K562 (cell line): ENCODE results near the gene LAMB4. TPM values are rescaled to one million over a fixed set of nuclear protein-coding genes. Genes with fewer than 3 reads are reported as not detected.

Source experiments
- BRCA1 ChIP-seq, 2 experiments: fragments of 450-650 bp in 1 of 2; sonication (generic) in 1 of 2; formaldehyde crosslinking in 1 of 2; IDR thresholded peaks; 2 replicates each; pipeline versions ENCODE4 v1.5.0 to v1.6.1; 2017 to 2020; ENCODE audit warnings: mild to moderate bottlenecking in 1 of 2, missing genetic modification reagents in 1 of 2
- HMGN3 ChIP-seq: IDR thresholded peaks from 2 replicates; pipeline ENCODE4 v1.6.1; 2011; ENCODE audit warnings: borderline replicate concordance, low read depth, mild to moderate bottlenecking, mixed read lengths, low read length; ENCODE audit not compliant: insufficient read length; ENCODE audit errors: extremely low read depth
- IRF1 ChIP-seq: sonication (generic); formaldehyde crosslinking; IDR thresholded peaks from 2 replicates; pipeline ENCODE4 v1.8.0; 2022; ENCODE audit warnings: missing genetic modification reagents, mild to moderate bottlenecking, borderline replicate concordance
- JUNB ChIP-seq: fragments of 450-650 bp; formaldehyde crosslinking; conservative IDR thresholded peaks from 2 replicates; pipeline ENCODE4 v1.4.0; 2020; ENCODE audit warnings: mild to moderate bottlenecking
- MGA ChIP-seq: fragments of 450-650 bp; IDR thresholded peaks from 2 replicates; pipeline ENCODE4 v1.6.1; 2016; ENCODE audit warnings: mild to moderate bottlenecking, moderate library complexity
- MTA1 ChIP-seq: fragments of 450-650 bp; IDR thresholded peaks from 2 replicates; pipeline ENCODE4 v1.6.1; 2017; ENCODE audit warnings: borderline replicate concordance
- MTF1 ChIP-seq: fragments of 250-450 bp; sonication (Bioruptor Pico); IDR thresholded peaks from 2 replicates; pipeline ENCODE4 v1.9.0; 2021; ENCODE audit warnings: moderate library complexity, mild to moderate bottlenecking, inconsistent platforms, borderline replicate concordance
- NCOA4 ChIP-seq: fragments of 450-650 bp; IDR thresholded peaks from 2 replicates; pipeline ENCODE4 v1.6.1; 2018; ENCODE audit warnings: mild to moderate bottlenecking; ENCODE audit not compliant: partially characterized antibody
- NFATC3 ChIP-seq: fragments of 450-650 bp; IDR thresholded peaks from 2 replicates; pipeline ENCODE4 v1.6.1; 2017; ENCODE audit warnings: mild to moderate bottlenecking
- NFE2L1 ChIP-seq: fragments of 450-650 bp; IDR thresholded peaks from 2 replicates; pipeline ENCODE4 v1.6.1; 2016; ENCODE audit warnings: missing genetic modification characterization, low read depth, mild to moderate bottlenecking, missing compliant biosample characterization, moderate library complexity, borderline replicate concordance
- POLR2AphosphoS2 ChIP-seq: IDR thresholded peaks from 2 replicates; pipeline ENCODE4 v1.6.1; 2012; ENCODE audit warnings: low read length, improper control_type of control experiment
- RBM25 ChIP-seq: fragments of 200-400 bp; formaldehyde crosslinking; IDR thresholded peaks from 2 replicates; pipeline ENCODE4 v1.6.1; 2018; ENCODE audit warnings: low read length, low read depth, moderate library complexity; ENCODE audit not compliant: severe bottlenecking
- RUNX1 ChIP-seq: sonication (generic); IDR thresholded peaks from 2 replicates; pipeline ENCODE4 v1.6.1; 2016; ENCODE audit warnings: antibody characterized with exemption, low read depth
- TFAM ChIP-seq: fragments of 250-450 bp; sonication (Bioruptor Pico); conservative IDR thresholded peaks from 2 replicates; pipeline ENCODE4 v1.5.0; 2021; ENCODE audit warnings: mild to moderate bottlenecking, moderate library complexity
- ZNF217 ChIP-seq: sonication (generic); formaldehyde crosslinking; IDR thresholded peaks from 2 replicates; pipeline ENCODE4 v1.8.0; 2022; ENCODE audit warnings: mild to moderate bottlenecking, missing genetic modification reagents
- ZNF263 ChIP-seq: sonication (generic); formaldehyde crosslinking; IDR thresholded peaks from 2 replicates; pipeline ENCODE4 v1.8.0; 2022; ENCODE audit warnings: mild to moderate bottlenecking, missing genetic modification reagents, borderline replicate concordance
- polyA plus RNA-seq, 8 experiments: library from polyadenylated mRNA; depleted of rRNA in 4 of 8; stranded (reverse) in 5 of 8; unstranded in 3 of 8; fragments of >200 nt; fragmentation: Nextera tagmentation in 2 of 8; fragmentation: Illumina TruSeq in 1 of 8; extraction: Ambion mirVana in 2 of 8; extraction: Trizol in 1 of 8; gene quantifications; 2 replicates each; pipeline versions ENCODE4 v1.2.1 to v1.2.3, GENCODE V29; 2011 to 2014; ENCODE audit warnings: inconsistent platforms in 1 of 8, missing spikeins in 1 of 8
- total RNA-seq, 7 experiments: library from RNA; depleted of rRNA in 6 of 7; stranded (reverse); fragments of >200 nt in 6 of 7; fragmentation: Illumina TruSeq in 2 of 7; extraction: Trizol in 2 of 7; gene quantifications; 2 replicates each; pipeline versions ENCODE4 v1.2.1 to v1.2.3, GENCODE V29; 2011 to 2021; ENCODE audit warnings: low replicate concordance in 1 of 7

LAMB4 gene
- total and polyA plus RNA-seq, 9 of the 15 experiments (the other 6 are each of a cell fraction or from before 2014, with no cell fraction given), result 0.06 to 0.13 (median 0.07) TPM; not detected in 6

- TF ChIP-seq MGA, result no peak
- TF ChIP-seq NCOA4, result no peak
- no peak for TF ChIP-seq RUNX1
- TF ChIP-seq MTA1, result peak; percentile 49; the same call in 1 of the 2 replicates
- TF ChIP-seq HMGN3, result no peak
- TF ChIP-seq ZNF217 (CRISPR knock-in tag), result no peak
- no peak for TF ChIP-seq MTF1
- no peak for TF ChIP-seq IRF1 (CRISPR knock-in tag)
- TF ChIP-seq RBM25, result peak; percentile 93
- no peak; the same call in 1 of the 2 replicates for TF ChIP-seq NFATC3
- no peak for TF ChIP-seq ZNF263
- no peak for TF ChIP-seq NFE2L1 (tag)
- no peak for TF ChIP-seq TFAM (CRISPR knock-in tag)
- TF ChIP-seq BRCA1 (IDR thresholded peaks at IDR 0.05), result no peak
- no peak for TF ChIP-seq BRCA1 (CRISPR knock-in tag; IDR thresholded peaks at IDR 0.05)
- no peak for TF ChIP-seq POLR2AphosphoS2
- TF ChIP-seq JUNB (CRISPR knock-in tag), result no peak
Measured at GRCh38 chr7:108090791-108091460, 39.2 kb downstream of the LAMB4 start (continued).
